ENCODE measurements around the gene CNTROB.

The CNTROB gene

GRCh38 chr17:7886227-7887037 lies 45.6 kb upstream of the CNTROB start:
- TF ChIP-seq, protein P1, sequence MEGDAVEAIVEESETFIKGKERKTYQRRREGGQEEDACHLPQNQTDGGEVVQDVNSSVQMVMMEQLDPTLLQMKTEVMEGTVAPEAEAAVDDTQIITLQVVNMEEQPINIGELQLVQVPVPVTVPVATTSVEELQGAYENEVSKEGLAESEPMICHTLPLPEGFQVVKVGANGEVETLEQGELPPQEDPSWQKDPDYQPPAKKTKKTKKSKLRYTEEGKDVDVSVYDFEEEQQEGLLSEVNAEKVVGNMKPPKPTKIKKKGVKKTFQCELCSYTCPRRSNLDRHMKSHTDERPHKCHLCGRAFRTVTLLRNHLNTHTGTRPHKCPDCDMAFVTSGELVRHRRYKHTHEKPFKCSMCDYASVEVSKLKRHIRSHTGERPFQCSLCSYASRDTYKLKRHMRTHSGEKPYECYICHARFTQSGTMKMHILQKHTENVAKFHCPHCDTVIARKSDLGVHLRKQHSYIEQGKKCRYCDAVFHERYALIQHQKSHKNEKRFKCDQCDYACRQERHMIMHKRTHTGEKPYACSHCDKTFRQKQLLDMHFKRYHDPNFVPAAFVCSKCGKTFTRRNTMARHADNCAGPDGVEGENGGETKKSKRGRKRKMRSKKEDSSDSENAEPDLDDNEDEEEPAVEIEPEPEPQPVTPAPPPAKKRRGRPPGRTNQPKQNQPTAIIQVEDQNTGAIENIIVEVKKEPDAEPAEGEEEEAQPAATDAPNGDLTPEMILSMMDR (IDR thresholded peaks at IDR 0.05; ENCODE audit: low read depth, low read length), result peak; percentile 26
- peak; percentile 16 to 28 for DNase-seq (ENCODE audit: low read depth in 2 of 2)
- H3K4me3 ChIP-seq (replicated peaks in 1 of 2; ENCODE audit: low read depth in 2 of 2, low read length in 2 of 2), result peak overlapping the region; percentile 85 to 86

DNA sequence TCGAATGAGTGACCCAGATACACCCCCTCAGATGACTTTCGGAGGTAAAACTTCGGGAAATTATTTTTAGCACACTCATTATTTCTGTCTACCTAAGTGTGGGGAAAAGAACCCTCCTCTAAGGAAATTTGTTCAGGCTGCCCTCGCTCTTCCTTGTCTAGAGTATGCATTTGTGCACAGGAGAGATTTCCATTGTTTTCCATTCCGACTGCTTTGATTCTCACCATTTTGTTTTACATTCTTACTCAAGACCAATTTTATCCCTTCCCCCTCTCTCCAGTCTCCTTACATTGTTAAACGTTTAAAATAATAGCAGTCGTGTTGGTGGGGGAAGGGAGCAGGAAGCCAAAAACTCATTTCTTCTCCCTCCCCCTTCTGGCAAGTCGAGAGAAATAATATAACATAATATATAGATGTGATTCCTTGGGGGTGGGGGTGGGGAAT lies 44.9 kb upstream of the CNTROB start:
- TF ChIP-seq, protein P1 (IDR thresholded peaks at IDR 0.05; ENCODE audit: low read depth, low read length), result no peak
- H3K4me3 ChIP-seq (replicated peaks in 1 of 2; ENCODE audit: low read depth in 2 of 2, low read length in 2 of 2), result peak overlapping the region; percentile 85 to 86
- no peak for DNase-seq (ENCODE audit: low read depth in 2 of 2)

- TF ChIP-seq, protein P1 (IDR thresholded peaks at IDR 0.05; ENCODE audit: low read depth, low read length), result no peak
Observed at GRCh38 chr17:7887482-7888183, 44.4 kb upstream of the CNTROB start.

DNA sequence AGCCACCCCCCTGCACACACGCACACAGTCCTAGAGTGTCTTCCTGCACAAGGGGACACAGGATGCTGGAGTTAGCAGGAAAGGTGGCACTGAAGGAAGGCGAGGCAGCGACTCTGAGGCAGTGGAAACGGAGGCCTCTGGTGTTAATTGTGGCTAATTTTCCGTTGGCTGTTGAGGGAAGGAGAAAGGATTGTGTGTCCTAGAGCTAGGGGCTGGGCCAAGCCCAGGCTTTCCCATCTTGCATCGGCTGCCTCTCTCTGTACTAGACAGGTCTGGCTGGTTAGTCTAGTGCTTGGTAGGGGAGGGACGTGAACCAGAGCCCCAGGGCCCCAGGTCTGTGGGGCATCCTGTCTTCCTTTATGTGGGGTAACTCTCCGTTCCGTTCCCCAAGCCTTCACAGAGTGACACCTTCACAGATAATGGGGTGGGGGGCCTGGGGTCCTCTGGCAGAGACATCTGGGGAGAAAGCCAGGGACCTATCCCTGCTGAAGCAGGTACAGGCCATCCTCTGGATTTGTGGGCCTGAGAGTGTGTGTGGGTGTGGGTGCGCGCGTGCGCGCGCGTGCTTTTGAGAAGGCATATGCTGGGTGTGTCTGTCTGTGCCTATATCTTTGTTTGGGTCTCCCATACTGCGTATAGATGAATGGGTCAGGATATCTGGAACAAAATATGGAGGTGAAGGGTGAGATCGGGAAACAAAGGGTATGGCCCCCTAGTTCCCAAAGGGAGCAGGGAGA lies 43.7 kb upstream of the CNTROB start, which contains the start of gene CHD3:
Gene CHD3 (plus strand): TSS at position 606 of the 737 bp plus-strand sequence. CDS start 212 bp downstream, outside the sequence.
- DNase-seq (ENCODE audit: low read depth in 2 of 2), result peak; percentile 26 to 32
- TF ChIP-seq, protein P1 (IDR thresholded peaks at IDR 0.05; ENCODE audit: low read depth, low read length), result no peak
- H3K4me3 ChIP-seq (replicated peaks in 1 of 2; ENCODE audit: low read depth in 2 of 2, low read length in 2 of 2), result peak within 1 kb of the TSS; percentile 35 to 53

More at GRCh38 chr17:7887482-7888183, 44.4 kb upstream of the CNTROB start:
- peak; percentile 98 for DNase-seq (ENCODE audit: low read depth in 2 of 2)
- H3K4me3 ChIP-seq (replicated peaks in 1 of 2; ENCODE audit: low read depth in 2 of 2, low read length in 2 of 2), result peak overlapping the region; percentile 85 to 86

- peak; percentile 91 to 98 for DNase-seq (ENCODE audit: low read depth in 2 of 2)
Observed at GRCh38 chr17:7889166-7889955, 42.6 kb upstream of the CNTROB start.

More at GRCh38 chr17:7889166-7889955, 42.6 kb upstream of the CNTROB start:
- no peak overlapping the region for H3K4me3 ChIP-seq (replicated peaks in 1 of 2; ENCODE audit: low read depth in 2 of 2, low read length in 2 of 2)
- TF ChIP-seq, protein P1 (IDR thresholded peaks at IDR 0.05; ENCODE audit: low read depth, low read length), result peak; percentile 56
